Upper lobe of right lung (tissue), 1 donor: ENCODE data around the gene EBF4. TPM values are rescaled to one million over a fixed set of nuclear protein-coding genes. Genes with fewer than 3 reads are reported as not detected.

Experiments
- ATAC-seq: fragments of 200-7000 bp; cut with Tn5 transposase; one replicate; pipeline ENCODE4 v1.9.1; 2020; ENCODE audit warnings: mild to moderate bottlenecking, moderate library complexity
- DNase-seq: peaks from one replicate; pipeline ENCODE4 v3.0.0-alpha.2; 2020
- H3K27ac ChIP-seq: fragments of 200-600 bp; one replicate; pipeline ENCODE4 v1.8.0; 2022
- H3K27me3 ChIP-seq: fragments of 200-600 bp; one replicate; pipeline ENCODE4 v1.8.0; 2022; ENCODE audit warnings: mild to moderate bottlenecking
- H3K36me3 ChIP-seq: fragments of 200-600 bp; one replicate; pipeline ENCODE4 v1.8.0; 2022
- H3K4me1 ChIP-seq: fragments of 200-600 bp; one replicate; pipeline ENCODE4 v1.8.0; 2022
- H3K4me3 ChIP-seq: fragments of 200-600 bp; one replicate; pipeline ENCODE4 v1.8.0; 2022; ENCODE audit warnings: mild to moderate bottlenecking
- H3K9me3 ChIP-seq: fragments of 200-600 bp; one replicate; pipeline ENCODE4 v1.8.0; 2022
- CTCF ChIP-seq: fragments of 200-600 bp; IDR thresholded peaks from one replicate; pipeline ENCODE4 v1.8.0; 2022; ENCODE audit warnings: antibody characterized with exemption
- intact Hi-C: fragments of 100-400 bp; cut with DNase I; formaldehyde crosslinking; loops from one replicate; pipeline ENCODE4 v1.11.0; 2022
- total RNA-seq: library from RNA; stranded (reverse); fragmentation: NEBNext Ultra II Directional; extraction: Animal tissue kit (Norgen Biotek cat#: 25700); gene quantifications from one replicate; pipeline ENCODE4 v1.2.1, GENCODE V29; 2021
- donor health status: DM: no; HTN: yes; CAD: no; lungs with severe emphysema.

The EBF4 gene
- total RNA-seq, 1 donor from 2014 or later = 19.5 TPM

DNA sequence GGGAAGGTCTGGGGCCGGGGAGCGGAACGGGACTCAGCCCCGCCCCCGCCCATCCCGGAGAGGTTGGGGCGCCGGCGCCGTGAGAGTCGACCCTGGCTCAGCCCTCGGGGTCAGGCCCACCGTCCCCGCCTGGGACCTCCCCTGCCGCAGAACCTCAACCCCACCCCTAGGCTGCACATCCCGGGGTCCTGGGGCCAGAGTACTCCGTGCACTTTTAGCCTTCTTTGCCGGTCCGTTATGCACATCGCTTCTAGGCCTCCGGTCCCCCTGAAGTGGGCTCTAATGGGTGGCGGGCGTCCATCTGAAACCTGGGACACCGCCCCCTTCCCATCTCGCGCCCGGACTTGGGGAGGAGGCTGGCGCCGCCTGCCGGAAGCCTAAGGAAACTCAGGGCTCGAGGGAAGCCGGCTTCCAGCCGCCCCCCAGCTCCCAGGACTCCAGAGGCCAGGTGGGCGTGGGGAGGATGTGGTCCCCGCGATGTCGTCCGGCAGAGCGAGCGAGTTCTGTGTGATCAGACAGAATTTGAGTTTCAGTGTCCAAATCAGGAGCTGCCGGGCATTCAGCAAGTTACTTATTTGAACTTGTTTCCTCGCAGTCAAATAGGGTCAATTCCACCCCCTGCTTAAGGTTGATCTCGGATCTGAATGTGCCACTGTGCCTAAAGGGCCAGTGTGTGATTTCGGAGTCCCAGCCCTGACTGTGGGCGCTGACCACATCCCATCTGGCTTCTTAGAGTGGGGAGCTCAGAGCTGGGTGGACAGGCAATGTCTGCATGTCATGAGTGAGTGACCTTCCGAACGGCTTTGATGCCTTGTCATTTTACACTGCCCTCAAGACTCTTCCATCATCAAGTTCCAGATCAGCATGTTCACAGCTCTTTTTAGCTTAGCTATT, 60.2 kb downstream of the EBF4 start:
- no peaks in the 10 kb centered on the region for H3K27me3 ChIP-seq
- DNase-seq (no peak), ATAC-seq (peak; percentile 5)
- H3K9me3 ChIP-seq = no peaks in the 10 kb centered on the region
- H3K27ac ChIP-seq = no peak overlapping the region
- H3K4me1 ChIP-seq = peaks cover 23% of the 10 kb centered on the region
- no peaks in the 10 kb centered on the region for H3K36me3 ChIP-seq
- intact Hi-C loops = no loop called here
- TF ChIP-seq CTCF = peak; percentile 67
- peak overlapping the region; percentile 48 for H3K4me3 ChIP-seq

DNA sequence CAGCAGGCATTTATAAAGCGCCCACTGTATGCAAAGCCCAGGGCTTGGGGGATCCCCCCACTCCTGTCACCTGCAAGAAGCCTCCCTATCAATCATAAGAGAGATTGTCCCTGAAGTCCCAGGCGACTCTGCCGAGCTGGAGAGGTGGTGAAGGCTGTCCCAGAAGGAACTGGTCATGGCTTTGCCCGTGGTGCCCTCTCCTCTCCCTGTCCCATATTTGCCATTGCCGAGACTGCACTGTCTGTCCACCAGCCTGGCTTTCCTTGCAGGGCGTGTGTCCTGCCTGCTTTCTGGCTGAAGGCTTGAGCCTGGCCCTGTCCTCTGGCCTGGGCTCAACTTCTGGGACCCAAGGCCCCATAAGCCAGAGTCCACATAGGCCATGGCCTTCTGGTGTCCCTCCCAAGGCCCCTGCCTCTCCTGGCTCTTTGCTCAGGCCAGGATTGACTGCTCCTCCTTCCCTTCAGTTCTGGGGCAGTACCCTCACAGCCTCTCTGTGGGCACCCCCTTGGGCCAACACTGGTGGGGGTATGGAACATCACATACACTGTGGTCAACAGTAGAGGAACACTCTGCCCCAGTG, 61.0 kb downstream of the EBF4 start:
- no peaks in the 10 kb centered on the region for H3K9me3 ChIP-seq
- DNase-seq = no peak
- no peak overlapping the region for H3K27ac ChIP-seq
- ATAC-seq = no peak
- peaks cover 23% of the 10 kb centered on the region for H3K4me1 ChIP-seq
- no peak for TF ChIP-seq CTCF
- no peak overlapping the region for H3K4me3 ChIP-seq
- no peaks in the 10 kb centered on the region for H3K36me3 ChIP-seq
- H3K27me3 ChIP-seq = no peaks in the 10 kb centered on the region
- intact Hi-C loops = no loop called here

- H3K27ac ChIP-seq = no peak overlapping the region
Observed at GRCh38 chr20:2754424-2754823, 61.8 kb downstream of the EBF4 start.

DNA sequence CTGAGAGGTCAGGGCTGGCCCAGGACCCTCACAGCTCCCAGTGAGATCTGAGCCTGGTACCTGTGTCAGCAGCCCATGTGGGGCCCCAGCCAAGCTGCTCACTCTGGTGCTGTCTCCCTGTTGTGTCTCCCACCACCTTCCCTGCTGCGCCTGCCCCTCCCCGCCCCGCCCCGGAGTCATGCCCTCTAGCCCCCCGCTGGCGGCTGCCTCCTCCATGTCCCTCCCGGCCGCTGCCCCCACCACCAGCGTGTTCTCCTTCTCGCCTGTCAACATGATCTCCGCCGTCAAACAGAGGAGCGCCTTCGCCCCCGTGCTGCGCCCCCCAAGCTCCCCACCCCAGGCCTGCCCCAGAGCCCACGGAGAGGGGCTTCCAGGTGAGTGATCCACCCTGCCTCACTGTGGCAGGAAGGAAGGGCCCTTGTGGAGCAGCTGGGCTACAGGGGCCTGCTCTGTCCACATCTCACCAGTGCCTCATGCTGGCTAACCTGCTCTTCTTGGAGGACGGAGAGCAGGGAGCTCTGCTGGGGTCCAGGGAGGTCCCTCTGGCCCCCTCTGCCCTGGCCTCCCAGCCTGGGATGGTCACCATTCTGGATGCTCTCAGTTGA, 63.0 kb downstream of the EBF4 start:
- Histone ChIP-seq H3K4me3 (no peak overlapping the region), H3K36me3 (no peaks in the 10 kb centered on the region)

More at GRCh38 chr20:2754424-2754823, 61.8 kb downstream of the EBF4 start:
- Histone ChIP-seq H3K9me3 (no peaks in the 10 kb centered on the region), H3K4me1 (peaks cover 23% of the 10 kb centered on the region), H3K36me3 (no peaks in the 10 kb centered on the region), H3K27me3 (no peaks in the 10 kb centered on the region), H3K4me3 (no peak overlapping the region)
- ATAC-seq (no peak), DNase-seq (no peak)
- intact Hi-C loops = no loop called here
- no peak for TF ChIP-seq CTCF

More for the DNA sequence above, 63.0 kb downstream of the EBF4 start:
- Histone ChIP-seq H3K4me1 (peaks cover 21% of the 10 kb centered on the region), H3K9me3 (no peaks in the 10 kb centered on the region), H3K27me3 (no peaks in the 10 kb centered on the region), H3K27ac (no peak overlapping the region)
- DNase-seq (no peak), ATAC-seq (no peak)
- TF ChIP-seq CTCF = no peak
- intact Hi-C loops = no loop called here
